HFF-Myc (cell line): ENCODE measurements around the gene SULT4A1.
A peak's percentile ranks its signal among the peaks of the same experiment; 100 is the strongest.

Experiments used
- DNase-seq: peaks from one replicate; pipeline ENCODE4 v3.0.0-alpha.2; 2011; ENCODE audit warnings: low read depth; ENCODE audit errors: extremely low read depth
- H3K4me3 ChIP-seq: replicated peaks from 2 replicates; pipeline ENCODE4 v1.5.1; 2011; ENCODE audit warnings: low read depth, mild to moderate bottlenecking, control low read depth, low read length
- TF ChIP-seq, protein P1 (sequence below): IDR thresholded peaks from 2 replicates; pipeline ENCODE4 v1.5.1; 2012; ENCODE audit warnings: mild to moderate bottlenecking, low read depth, low read length, control low read depth; ENCODE audit errors: missing control alignments

SULT4A1 gene

DNA sequence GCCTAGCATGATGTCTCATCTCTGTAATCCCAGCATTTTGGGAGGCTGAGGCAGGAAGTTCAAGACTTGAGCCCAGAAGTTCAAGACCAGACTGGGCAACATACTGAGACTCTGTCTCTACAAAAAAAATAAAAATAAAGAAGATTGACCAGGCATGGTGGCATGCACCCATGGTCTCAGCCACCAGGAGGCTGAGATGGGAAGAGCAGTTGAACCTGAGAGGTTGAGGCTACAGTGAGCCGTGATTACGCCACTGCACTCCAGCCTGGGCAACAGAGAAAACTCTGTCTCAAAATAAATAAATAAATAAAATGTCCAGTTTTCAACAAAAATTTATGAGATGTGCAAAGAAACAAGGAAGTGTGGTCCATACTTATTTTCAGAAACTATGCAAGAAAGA is 78.5 kb downstream of the SULT4A1 start:
- no peak overlapping the region for H3K4me3 ChIP-seq
- no peak for DNase-seq
- TF ChIP-seq, protein P1, sequence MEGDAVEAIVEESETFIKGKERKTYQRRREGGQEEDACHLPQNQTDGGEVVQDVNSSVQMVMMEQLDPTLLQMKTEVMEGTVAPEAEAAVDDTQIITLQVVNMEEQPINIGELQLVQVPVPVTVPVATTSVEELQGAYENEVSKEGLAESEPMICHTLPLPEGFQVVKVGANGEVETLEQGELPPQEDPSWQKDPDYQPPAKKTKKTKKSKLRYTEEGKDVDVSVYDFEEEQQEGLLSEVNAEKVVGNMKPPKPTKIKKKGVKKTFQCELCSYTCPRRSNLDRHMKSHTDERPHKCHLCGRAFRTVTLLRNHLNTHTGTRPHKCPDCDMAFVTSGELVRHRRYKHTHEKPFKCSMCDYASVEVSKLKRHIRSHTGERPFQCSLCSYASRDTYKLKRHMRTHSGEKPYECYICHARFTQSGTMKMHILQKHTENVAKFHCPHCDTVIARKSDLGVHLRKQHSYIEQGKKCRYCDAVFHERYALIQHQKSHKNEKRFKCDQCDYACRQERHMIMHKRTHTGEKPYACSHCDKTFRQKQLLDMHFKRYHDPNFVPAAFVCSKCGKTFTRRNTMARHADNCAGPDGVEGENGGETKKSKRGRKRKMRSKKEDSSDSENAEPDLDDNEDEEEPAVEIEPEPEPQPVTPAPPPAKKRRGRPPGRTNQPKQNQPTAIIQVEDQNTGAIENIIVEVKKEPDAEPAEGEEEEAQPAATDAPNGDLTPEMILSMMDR: peak; percentile 20

DNA sequence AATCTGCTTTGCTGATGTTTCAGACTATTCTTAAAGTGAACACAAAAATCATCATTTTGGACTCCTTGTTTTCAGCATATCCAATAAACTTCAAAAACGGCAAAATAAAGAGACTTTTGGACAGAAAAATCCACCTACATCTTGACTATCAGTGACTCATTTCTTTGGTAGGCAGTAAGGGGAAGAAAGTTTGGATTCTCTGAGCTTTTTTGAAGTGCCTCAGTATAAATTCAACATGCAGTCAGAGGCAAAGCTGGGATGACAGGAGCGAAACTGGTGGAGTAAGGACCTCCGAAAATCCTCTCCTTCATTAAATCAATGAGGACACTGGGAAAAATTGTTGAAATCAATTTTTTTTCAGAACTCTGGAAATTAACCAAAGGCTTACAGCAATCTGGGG is 79.9 kb downstream of the SULT4A1 start:
- TF ChIP-seq, protein P1: no peak
- no peak overlapping the region for H3K4me3 ChIP-seq
- no peak for DNase-seq

DNA sequence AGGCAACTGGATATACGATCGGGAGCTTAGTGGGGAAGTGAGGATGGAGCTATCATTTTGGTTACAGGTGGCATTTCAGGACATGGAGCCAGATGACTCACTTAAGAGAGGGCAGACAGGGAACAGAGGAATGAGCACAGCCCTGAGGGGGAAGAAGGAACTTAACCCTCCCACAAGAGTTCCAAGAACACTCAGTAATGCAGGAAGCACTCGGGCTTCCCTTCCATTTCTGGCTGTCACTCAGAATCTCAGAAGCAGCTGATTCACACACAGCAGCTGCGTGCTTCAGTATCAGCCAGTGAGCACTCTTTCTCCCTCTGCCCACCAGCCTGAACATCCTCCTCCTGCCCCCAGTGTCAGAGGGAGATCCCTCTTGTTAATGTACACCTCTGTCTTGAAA is 85.0 kb downstream of the SULT4A1 start:
- H3K4me3 ChIP-seq: no peak overlapping the region
- TF ChIP-seq, protein P1: no peak
- peak; percentile 20 for DNase-seq

DNA sequence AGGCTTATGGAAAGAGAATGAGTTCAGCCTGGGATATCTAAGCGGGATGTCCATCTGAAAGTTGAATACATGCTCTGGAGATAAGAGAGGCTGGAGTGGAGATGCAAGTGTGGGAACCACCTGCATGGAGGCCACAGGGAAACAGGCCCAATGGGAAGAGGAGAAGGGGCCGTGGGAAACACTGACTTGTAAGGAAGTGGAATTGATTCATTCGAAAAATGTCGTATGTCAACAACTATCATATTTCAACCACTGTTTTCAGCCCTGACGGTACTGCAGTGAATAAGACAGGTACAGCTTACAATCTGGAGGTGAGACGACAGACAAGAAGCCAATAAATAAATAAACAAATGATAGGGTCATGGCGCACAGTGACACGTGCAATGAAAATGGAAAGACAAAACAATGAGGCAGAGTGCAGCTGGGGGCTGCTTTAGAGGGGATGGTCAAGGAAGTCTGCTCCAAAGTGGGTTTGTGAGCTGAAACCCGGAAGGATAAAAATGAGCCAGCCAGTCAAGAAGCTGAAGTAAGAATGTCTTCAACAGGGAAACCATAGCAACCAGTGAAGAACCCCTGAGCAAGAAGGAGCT is 86.1 kb downstream of the SULT4A1 start:
- TF ChIP-seq, protein P1: no peak

More for the DNA sequence above, 86.1 kb downstream of the SULT4A1 start:
- no peak overlapping the region for H3K4me3 ChIP-seq
- DNase-seq: no peak
